ENCODE results near the gene PIAS4. TPM values are rescaled to one million over a fixed set of nuclear protein-coding genes. Genes with fewer than 3 reads are reported as not detected.
A peak's percentile ranks its signal among the peaks of the same experiment; 100 is the strongest.

Gene PIAS4
- total RNA-seq, 1 donor from 2014 or later = 17.0 TPM

GRCh38 chr19:3985643-3986259, 21.8 kb upstream of the PIAS4 start:
- H3K4me3 Mint-ChIP-seq = peak overlapping the region; percentile 99
- Histone ChIP-seq H3K27ac (no peak overlapping the region), H3K4me1 (peaks cover 24% of the 10 kb centered on the region), H3K79me2 (ENCODE audit: low read depth) (peaks cover 46% of the 10 kb centered on the region), H4K20me1 (ENCODE audit: low read depth) (peaks cover 44% of the 10 kb centered on the region), H3K9me3 (ENCODE audit: low read depth) (no peaks in the 10 kb centered on the region), H3K4me2 (peak overlapping the region; percentile 87), H3K9ac (no peak overlapping the region), H2AFZ (replicated peaks) (no peak overlapping the region), H3F3A (ENCODE audit: low read depth) (peaks cover 70% of the 10 kb centered on the region), H3K36me3 (peaks cover 10% of the 10 kb centered on the region), H3K4me3 (peak overlapping the region; percentile 95), H3K27me3 (peaks cover 7% of the 10 kb centered on the region)
- no peak for DNase-seq (ENCODE audit: low spot score)
- H3K36me3 Mint-ChIP-seq = peaks cover 23% of the 10 kb centered on the region
- H3K27ac Mint-ChIP-seq = peak overlapping the region; percentile 89
- TF ChIP-seq EZH2 (IDR thresholded peaks at IDR 0.05) (no peak), EZH2phosphoT487 (IDR thresholded peaks at IDR 0.05) (no peak), CTCF (IDR thresholded peaks at IDR 0.05) (no peak)
- H3K27me3 Mint-ChIP-seq (ENCODE audit: insufficient read depth, low read depth) = peaks cover 9% of the 10 kb centered on the region
- H3K9me3 Mint-ChIP-seq = no peaks in the 10 kb centered on the region
- peaks cover 40% of the 10 kb centered on the region for H3K4me1 Mint-ChIP-seq

GRCh38 chr19:3986260-3987041, 21.1 kb upstream of the PIAS4 start:
- no peak overlapping the region for H3K27ac ChIP-seq
- Mint-ChIP-seq H3K36me3 (peaks cover 21% of the 10 kb centered on the region), H3K27me3 (ENCODE audit: insufficient read depth, low read depth) (peaks cover 9% of the 10 kb centered on the region), H3K4me3 (peak overlapping the region; percentile 99), H3K4me1 (peaks cover 40% of the 10 kb centered on the region), H3K27ac (peak overlapping the region; percentile 69), H3K9me3 (no peaks in the 10 kb centered on the region)
- H3K4me1 ChIP-seq = peaks cover 24% of the 10 kb centered on the region
- TF ChIP-seq CTCF (IDR thresholded peaks at IDR 0.05) (peak; percentile 61), EZH2phosphoT487 (IDR thresholded peaks at IDR 0.05) (no peak), EZH2 (IDR thresholded peaks at IDR 0.05) (peak; percentile 55)
- H3K36me3 ChIP-seq = peaks cover 8% of the 10 kb centered on the region
- DNase-seq (ENCODE audit: low spot score) = peak; percentile 74
- H3K79me2 ChIP-seq (ENCODE audit: low read depth) = peaks cover 39% of the 10 kb centered on the region
- H3K27me3 ChIP-seq = peaks cover 7% of the 10 kb centered on the region
- H3K4me3 ChIP-seq = peak overlapping the region; percentile 95
- H3K9me3 ChIP-seq (ENCODE audit: low read depth) = no peaks in the 10 kb centered on the region
- H3F3A ChIP-seq (ENCODE audit: low read depth) = peaks cover 63% of the 10 kb centered on the region
- peaks cover 37% of the 10 kb centered on the region for H4K20me1 ChIP-seq (ENCODE audit: low read depth)
- H3K9ac ChIP-seq = no peak overlapping the region
- peak overlapping the region; percentile 87 for H3K4me2 ChIP-seq
- H2AFZ ChIP-seq (replicated peaks) = peak overlapping the region; percentile 1

- no peak for TF ChIP-seq EZH2 (IDR thresholded peaks at IDR 0.05)
- no peak for TF ChIP-seq EZH2phosphoT487 (IDR thresholded peaks at IDR 0.05)
- peak; percentile 63 for TF ChIP-seq CTCF (IDR thresholded peaks at IDR 0.05)
- H3K27ac ChIP-seq = no peak overlapping the region
- H3K27me3 ChIP-seq = peaks cover 7% of the 10 kb centered on the region
- DNase-seq (ENCODE audit: low spot score) = peak; percentile 94
- no peak overlapping the region for H3K27ac Mint-ChIP-seq
- H3K9me3 Mint-ChIP-seq = no peaks in the 10 kb centered on the region
- H3K4me1 Mint-ChIP-seq = peaks cover 40% of the 10 kb centered on the region
- peaks cover 24% of the 10 kb centered on the region for H4K20me1 ChIP-seq (ENCODE audit: low read depth)
- H3K4me3 Mint-ChIP-seq = peak overlapping the region; percentile 73
- peaks cover 24% of the 10 kb centered on the region for H3K4me1 ChIP-seq
- peaks cover 25% of the 10 kb centered on the region for H3K79me2 ChIP-seq (ENCODE audit: low read depth)
- H3K9me3 ChIP-seq (ENCODE audit: low read depth) = no peaks in the 10 kb centered on the region
- H2AFZ ChIP-seq (replicated peaks) = peak overlapping the region; percentile 65
- H3F3A ChIP-seq (ENCODE audit: low read depth) = peaks cover 51% of the 10 kb centered on the region
- H3K27me3 Mint-ChIP-seq (ENCODE audit: insufficient read depth, low read depth) = peaks cover 9% of the 10 kb centered on the region
- H3K9ac ChIP-seq = no peak overlapping the region
- H3K36me3 Mint-ChIP-seq = peaks cover 16% of the 10 kb centered on the region
- peak overlapping the region; percentile 95 for H3K4me3 ChIP-seq
- H3K4me2 ChIP-seq = peak overlapping the region; percentile 87
- H3K36me3 ChIP-seq = peaks cover 8% of the 10 kb centered on the region
Observed at GRCh38 chr19:3987619-3988371, 19.7 kb upstream of the PIAS4 start.
